GM19468 (cell line): ENCODE results near the gene SF3B1.
"Not testable (repeated sequence)": the region's sequence is repeated elsewhere in the genome, so short reads cannot be mapped to it uniquely, and the experiment has no call there.

Experiments used
- ATAC-seq: cut with Tn5 transposase; IDR thresholded peaks from one replicate; pipeline ENCODE4 v1.9.1; 2021; ENCODE audit warnings: mild to moderate bottlenecking, moderate library complexity, moderate number of reproducible peaks; ENCODE audit not compliant: unreplicated experiment; ENCODE audit errors: extremely low read depth

The SF3B1 gene, protein sequence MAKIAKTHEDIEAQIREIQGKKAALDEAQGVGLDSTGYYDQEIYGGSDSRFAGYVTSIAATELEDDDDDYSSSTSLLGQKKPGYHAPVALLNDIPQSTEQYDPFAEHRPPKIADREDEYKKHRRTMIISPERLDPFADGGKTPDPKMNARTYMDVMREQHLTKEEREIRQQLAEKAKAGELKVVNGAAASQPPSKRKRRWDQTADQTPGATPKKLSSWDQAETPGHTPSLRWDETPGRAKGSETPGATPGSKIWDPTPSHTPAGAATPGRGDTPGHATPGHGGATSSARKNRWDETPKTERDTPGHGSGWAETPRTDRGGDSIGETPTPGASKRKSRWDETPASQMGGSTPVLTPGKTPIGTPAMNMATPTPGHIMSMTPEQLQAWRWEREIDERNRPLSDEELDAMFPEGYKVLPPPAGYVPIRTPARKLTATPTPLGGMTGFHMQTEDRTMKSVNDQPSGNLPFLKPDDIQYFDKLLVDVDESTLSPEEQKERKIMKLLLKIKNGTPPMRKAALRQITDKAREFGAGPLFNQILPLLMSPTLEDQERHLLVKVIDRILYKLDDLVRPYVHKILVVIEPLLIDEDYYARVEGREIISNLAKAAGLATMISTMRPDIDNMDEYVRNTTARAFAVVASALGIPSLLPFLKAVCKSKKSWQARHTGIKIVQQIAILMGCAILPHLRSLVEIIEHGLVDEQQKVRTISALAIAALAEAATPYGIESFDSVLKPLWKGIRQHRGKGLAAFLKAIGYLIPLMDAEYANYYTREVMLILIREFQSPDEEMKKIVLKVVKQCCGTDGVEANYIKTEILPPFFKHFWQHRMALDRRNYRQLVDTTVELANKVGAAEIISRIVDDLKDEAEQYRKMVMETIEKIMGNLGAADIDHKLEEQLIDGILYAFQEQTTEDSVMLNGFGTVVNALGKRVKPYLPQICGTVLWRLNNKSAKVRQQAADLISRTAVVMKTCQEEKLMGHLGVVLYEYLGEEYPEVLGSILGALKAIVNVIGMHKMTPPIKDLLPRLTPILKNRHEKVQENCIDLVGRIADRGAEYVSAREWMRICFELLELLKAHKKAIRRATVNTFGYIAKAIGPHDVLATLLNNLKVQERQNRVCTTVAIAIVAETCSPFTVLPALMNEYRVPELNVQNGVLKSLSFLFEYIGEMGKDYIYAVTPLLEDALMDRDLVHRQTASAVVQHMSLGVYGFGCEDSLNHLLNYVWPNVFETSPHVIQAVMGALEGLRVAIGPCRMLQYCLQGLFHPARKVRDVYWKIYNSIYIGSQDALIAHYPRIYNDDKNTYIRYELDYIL

DNA sequence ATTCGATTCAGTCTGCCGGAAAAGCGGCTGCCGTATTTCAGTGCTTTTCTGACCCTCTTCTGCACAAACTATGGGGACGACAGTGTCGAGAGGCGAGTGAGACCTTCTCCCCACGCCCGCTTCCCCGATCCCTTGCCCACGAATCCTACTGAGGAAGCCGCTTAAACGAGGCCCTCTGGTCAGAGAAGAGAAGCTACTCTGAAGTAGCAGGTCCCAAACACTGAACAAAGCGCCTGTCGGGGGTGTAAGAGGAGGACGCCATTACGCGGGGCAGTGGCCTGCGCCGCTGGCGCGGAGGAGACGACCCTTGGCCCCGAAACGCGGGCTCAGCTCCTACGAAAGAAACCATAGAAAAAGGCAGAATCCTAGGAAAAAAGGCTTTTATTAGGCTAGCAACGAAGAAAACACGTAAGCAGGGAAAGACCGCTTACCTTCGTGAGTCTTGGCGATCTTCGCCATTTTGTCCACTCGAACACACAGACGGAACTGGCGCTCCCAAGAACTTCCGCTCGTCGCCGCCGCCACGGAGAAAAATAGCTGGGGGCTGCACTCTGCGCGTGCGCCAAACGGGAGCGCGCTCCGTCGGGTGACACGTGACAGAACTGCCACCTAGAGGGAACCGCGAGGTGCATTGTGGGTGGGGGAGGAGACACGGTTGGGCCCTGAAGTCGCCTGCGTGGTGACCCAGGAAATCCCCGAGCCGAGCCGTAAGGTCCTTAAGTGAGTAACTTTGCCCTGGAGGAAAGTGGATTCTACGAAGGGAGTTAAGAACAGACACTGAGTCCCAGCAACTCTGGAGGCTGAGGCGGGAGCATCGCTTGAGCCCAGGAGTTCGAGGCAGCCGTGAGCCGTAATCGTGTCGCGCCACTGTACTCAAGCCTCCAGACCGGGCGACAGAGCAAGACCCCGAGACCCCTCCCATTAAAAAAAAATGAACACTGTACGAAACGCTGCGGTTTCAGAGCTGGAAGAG is at the start of gene SF3B1:
Gene SF3B1 (minus strand): TSS at position 488 of the 973 bp plus-strand sequence. CDS start 29 bp downstream, at position 459.
- ATAC-seq: peak; percentile 89

- not testable (repeated sequence) for ATAC-seq
Observed at GRCh38 chr2:197484248-197484647, 49.4 kb upstream of the SF3B1 start.

DNA sequence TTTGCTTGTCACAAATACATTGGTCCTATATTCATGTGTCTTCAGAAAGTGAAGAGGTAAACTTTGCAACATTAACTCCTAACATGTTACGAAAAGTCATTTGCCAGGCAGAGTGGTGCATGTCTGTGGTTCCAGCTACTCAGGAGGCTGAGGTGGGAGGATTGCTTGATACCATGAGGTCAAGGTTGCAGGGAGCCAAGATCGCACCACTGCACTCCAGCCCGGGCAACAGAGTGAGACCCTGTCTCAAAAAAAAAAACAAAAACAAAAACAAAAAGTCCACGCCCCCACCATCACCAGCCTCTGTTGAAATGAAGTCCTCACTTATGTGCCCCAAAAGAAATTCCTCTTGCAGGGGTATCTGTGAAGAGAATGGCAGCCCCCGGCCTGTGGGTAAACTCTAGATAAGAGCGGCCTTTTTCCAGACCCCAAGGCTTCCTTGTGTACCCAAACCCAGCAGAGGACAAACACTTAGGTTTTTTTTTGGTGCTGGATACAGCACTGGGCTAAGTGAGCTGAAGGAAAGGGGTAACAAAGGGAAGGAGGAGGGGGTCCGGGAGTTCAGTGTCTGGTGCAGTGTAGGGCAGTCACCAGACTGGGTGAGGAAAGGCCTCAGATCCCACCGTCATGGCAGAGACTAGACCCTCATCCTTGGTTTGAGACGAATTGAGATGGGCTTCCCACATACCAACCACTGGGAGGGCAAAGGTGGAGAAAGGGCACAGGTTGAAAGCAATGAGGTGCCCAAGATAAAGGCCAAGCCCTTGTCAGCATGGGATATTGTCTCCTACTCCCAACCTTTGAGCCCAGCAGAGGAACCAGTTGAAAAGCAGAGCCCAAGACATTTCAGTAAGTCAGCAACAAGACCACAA is 45.6 kb upstream of the SF3B1 start:
- no peak for ATAC-seq

DNA sequence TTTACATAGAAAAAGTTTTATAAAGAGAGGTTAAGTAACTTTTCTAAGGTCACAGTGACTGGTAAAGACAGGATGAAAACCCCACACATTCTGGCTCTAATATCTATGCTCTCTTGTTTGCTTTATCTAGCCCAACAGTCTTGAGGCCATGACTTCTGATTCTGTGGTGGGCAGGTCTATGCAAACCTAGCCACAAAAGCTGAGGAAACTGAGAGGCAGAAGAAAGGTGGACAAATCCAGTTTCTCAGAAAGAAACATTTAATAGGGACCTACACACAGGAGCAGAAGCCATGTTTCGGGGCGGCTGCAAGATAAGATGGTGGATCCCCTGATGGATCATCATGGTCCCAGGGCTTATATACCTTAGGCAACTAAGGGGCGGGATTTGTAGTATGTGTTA is 43.0 kb upstream of the SF3B1 start:
- no peak for ATAC-seq

- ATAC-seq: no peak
Observed at GRCh38 chr2:197472166-197472565, 37.3 kb upstream of the SF3B1 start.

GRCh38 chr2:197464175-197464574 is 29.3 kb upstream of the SF3B1 start:
- no peak for ATAC-seq

- no peak for ATAC-seq
Observed at GRCh38 chr2:197461057-197461456, 26.2 kb upstream of the SF3B1 start.

- ATAC-seq: no peak
Observed at GRCh38 chr2:197460649-197461048, 25.8 kb upstream of the SF3B1 start.

GRCh38 chr2:197455428-197455827 is 20.6 kb upstream of the SF3B1 start:
- ATAC-seq: no peak

GRCh38 chr2:197454923-197455322 is 20.1 kb upstream of the SF3B1 start:
- no peak for ATAC-seq

DNA sequence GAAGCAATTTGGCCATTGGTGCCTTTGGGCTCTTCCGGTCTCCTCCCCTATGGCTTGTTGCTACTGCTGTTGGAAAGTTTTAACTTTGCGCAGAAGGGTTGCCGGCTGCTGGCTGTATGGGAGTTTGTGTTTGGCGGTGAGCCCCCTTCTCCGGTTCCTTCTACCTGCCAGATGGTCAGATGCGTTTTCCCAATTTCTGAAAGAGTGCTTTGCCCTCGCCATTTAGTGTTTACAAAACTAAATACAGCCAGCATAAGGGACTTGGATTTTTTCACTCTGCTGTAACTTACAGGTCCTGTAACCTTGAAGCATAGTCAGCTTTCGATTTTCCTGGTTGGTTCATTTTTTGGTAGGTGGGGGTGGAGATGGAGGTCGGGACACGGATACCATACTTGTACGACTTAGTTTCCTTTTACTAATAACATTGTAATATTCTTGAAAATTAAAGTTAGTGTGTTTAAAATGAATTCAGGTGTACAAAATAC is 19.1 kb upstream of the SF3B1 start:
- ATAC-seq: no peak

GRCh38 chr2:197453123-197453913 is 18.5 kb upstream of the SF3B1 start, which contains the start of gene COQ10B:
TSS of gene COQ10B (plus strand) at chr2:197453552. CDS start at chr2:197453561, 9 bp downstream.
- peak; percentile 96 for ATAC-seq

DNA sequence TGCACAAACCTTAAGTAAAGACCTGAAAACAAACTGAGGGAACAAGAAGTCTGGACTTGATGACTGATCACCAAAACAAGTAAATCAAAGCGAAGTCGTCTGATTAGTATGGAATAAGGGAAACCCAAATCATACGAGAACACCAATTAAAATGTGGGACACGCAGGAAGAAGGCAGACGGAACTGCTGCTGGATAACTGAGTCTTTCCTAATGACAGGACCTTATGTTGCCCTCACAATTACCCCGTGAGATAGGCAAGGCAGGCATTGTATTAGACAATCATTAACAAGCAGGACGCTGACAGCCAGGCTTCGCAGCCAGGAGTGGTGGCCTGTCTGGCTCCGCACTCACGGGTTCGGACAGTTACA is 17.9 kb upstream of the SF3B1 start:
- no peak for ATAC-seq

DNA sequence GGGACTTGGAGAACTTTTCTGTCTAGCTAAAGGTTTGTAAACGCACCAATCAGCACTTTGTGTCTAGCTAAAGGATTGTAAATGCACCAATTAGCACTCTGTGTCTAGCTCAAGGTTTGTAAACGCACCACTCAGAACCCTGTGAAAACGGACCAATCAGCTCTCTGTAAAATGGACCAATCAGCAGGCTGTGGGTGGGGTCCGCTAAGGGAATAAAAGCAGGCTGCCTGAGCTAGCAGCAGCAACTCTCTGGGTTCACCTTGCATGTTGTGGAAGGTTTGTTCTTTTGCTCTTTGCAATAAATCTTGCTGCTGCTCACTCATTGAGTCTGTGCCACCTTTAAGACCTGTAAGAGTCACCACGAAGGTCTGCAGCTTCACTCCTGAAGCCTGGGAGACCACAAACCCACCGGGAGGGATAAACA is 16.1 kb upstream of the SF3B1 start:
- ATAC-seq: not testable (repeated sequence)

DNA sequence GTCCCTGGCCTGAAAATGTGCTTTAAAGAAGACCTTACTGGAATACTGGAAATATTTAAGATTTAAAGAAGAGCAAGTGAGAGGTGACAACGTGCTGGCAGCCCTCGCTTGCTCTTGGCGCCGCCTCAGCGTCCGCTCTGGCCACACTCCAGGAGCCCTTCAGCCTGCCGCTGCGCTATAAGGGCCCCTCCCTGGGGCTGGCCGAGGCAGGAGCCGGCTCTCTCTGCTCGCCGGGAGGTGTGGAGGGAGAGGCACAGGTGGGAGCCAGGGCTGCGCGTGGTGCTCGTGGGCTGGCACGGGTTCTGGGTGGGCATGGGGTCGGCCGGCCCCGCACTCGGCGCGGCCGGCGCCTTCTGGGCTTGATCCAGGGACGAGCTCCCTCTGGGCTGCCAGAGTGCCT is 15.6 kb upstream of the SF3B1 start:
- no peak for ATAC-seq

- ATAC-seq: no peak
Observed at GRCh38 chr2:197446844-197447243, 12.0 kb upstream of the SF3B1 start.

GRCh38 chr2:197445746-197446145 is 10.9 kb upstream of the SF3B1 start:
- ATAC-seq: no peak
